ENCODE measurements around the gene HOXA2. TPM values are rescaled to one million over a fixed set of nuclear protein-coding genes. Genes with fewer than 3 reads are reported as not detected.
A peak's percentile ranks its signal among the peaks of the same experiment; 100 is the strongest.

Gene HOXA2
- total RNA-seq, 4 donors from 2014 or later: 1.8 to 6.5 TPM; not detected in 2

DNA sequence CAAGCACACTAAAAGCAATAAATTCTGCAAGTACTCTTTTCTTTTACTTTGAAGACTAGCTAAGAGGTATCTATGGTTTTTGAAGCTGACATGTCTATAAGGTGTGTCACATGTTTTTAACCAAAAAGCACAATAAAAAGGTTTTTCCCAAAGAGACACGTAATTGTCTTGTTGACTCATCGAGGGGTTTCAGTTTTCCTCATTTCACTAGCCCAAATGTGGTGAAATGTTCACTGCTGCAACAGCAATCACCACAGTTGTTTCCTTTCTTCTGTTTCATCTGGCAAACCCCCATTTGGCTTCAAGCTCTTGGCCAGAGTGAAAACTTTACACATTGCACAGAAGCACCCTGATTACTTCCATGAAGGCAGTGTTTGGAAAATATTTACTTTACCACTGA, 31.9 kb upstream of the HOXA2 start:
- peak; percentile 59 to 74 for DNase-seq
- Histone ChIP-seq H3K4me1 (peaks cover 0 to 3% of the 10 kb centered on the region in 2 donors), H3K9me3 (no peaks in the 10 kb centered on the region), H3K4me3 (no peak overlapping the region), H3K27me3 (no peaks in the 10 kb centered on the region), H3K36me3 (no peaks in the 10 kb centered on the region), H3K27ac (peak overlapping the region in 1 of 2 donors; percentile 45)
- TF ChIP-seq CTCF (IDR thresholded peaks at IDR 0.05) (no peak), POLR2A (IDR thresholded peaks at IDR 0.05) (no peak)
- intact Hi-C loops (cut with DNase I; ENCODE audit: low total_unique reads): no loop called here

- no peaks in the 10 kb centered on the region for H3K9me3 ChIP-seq
- TF ChIP-seq POLR2A (IDR thresholded peaks at IDR 0.05) (no peak), CTCF (IDR thresholded peaks at IDR 0.05) (no peak)
- DNase-seq: no peak
- H3K27ac ChIP-seq: peak overlapping the region; percentile 4 to 45
- H3K4me3 ChIP-seq: no peak overlapping the region
- H3K36me3 ChIP-seq: no peaks in the 10 kb centered on the region
- H3K4me1 ChIP-seq: peaks cover 0 to 3% of the 10 kb centered on the region in 2 donors
- intact Hi-C loops (cut with DNase I; ENCODE audit: low total_unique reads): no loop called here
- H3K27me3 ChIP-seq: no peaks in the 10 kb centered on the region
Observed at GRCh38 chr7:27133409-27134231, 31.1 kb upstream of the HOXA2 start.

DNA sequence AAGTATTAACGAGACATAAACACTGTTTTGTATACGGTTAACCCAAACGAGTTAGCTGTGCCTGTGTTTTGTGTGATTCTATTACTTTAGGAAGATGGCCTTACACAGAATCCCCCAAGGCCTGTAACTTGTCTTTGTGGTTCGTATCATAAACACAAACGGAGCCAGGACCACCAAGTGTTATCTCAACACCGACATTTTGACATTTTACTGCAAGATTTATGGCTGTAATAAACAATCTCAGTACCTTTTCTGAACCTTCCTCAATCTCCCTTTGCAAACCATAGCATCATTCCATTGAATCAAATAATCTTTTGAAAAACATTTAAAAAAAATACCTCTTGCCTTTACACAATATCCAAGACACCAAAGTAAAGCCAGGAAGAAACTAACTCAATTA, 30.5 kb upstream of the HOXA2 start:
- no peak for DNase-seq

DNA sequence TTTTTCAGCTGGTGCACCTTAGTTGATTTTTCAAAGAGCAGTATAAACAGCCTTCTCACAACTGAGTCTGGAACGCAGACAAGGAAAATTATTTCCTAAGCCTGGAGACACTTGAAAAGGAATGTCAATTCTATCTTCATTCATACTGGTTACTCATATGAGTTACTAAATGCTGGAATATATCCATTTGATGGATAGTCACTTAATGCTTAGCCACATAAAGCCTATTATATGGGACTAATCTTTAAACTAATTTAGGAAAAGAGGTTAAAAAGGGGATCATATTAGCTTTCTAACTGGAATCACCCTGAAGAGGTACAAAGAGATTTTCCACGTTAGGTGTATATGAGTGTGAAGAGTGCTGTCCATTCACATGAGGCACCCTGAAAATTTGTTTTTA, 29.7 kb upstream of the HOXA2 start:
- Histone ChIP-seq H3K9me3 (no peaks in the 10 kb centered on the region), H3K36me3 (no peaks in the 10 kb centered on the region), H3K27ac (no peak overlapping the region), H3K4me1 (peaks cover 0 to 3% of the 10 kb centered on the region in 2 donors), H3K27me3 (no peaks in the 10 kb centered on the region), H3K4me3 (no peak overlapping the region)
- TF ChIP-seq CTCF (IDR thresholded peaks at IDR 0.05): no peak
- TF ChIP-seq POLR2A (IDR thresholded peaks at IDR 0.05): no peak
- no peak for DNase-seq
- intact Hi-C loops (cut with DNase I; ENCODE audit: low total_unique reads): no loop called here

More for the DNA sequence above, 30.5 kb upstream of the HOXA2 start:
- no peak overlapping the region for H3K4me3 ChIP-seq
- H3K27me3 ChIP-seq: no peaks in the 10 kb centered on the region
- H3K9me3 ChIP-seq: no peaks in the 10 kb centered on the region
- intact Hi-C loops (cut with DNase I; ENCODE audit: low total_unique reads): no loop called here
- no peak for TF ChIP-seq CTCF (IDR thresholded peaks at IDR 0.05)
- TF ChIP-seq POLR2A (IDR thresholded peaks at IDR 0.05): no peak
- peaks cover 0 to 3% of the 10 kb centered on the region in 2 donors for H3K4me1 ChIP-seq
- no peaks in the 10 kb centered on the region for H3K36me3 ChIP-seq
- H3K27ac ChIP-seq: peak overlapping the region; percentile 4 to 6

- no peaks in the 10 kb centered on the region for H3K9me3 ChIP-seq
- peak overlapping the region; percentile 62 to 64 for H3K4me3 ChIP-seq
- peak overlapping the region; percentile 82 for H3K27ac ChIP-seq
- no peaks in the 10 kb centered on the region for H3K36me3 ChIP-seq
- peaks cover 0 to 3% of the 10 kb centered on the region in 2 donors for H3K4me1 ChIP-seq
- TF ChIP-seq CTCF (IDR thresholded peaks at IDR 0.05) (no peak), POLR2A (IDR thresholded peaks at IDR 0.05) (no peak)
- DNase-seq: no peak
- intact Hi-C loops (cut with DNase I; ENCODE audit: low total_unique reads): no loop called here
- no peaks in the 10 kb centered on the region for H3K27me3 ChIP-seq
Observed at GRCh38 chr7:27131390-27131819, 28.9 kb upstream of the HOXA2 start.
